Activated naive CD8-positive, alpha-beta T cell treated with anti-CD3 and anti-CD28 coated beads, Interleukin-2, amount 10 ng/mL, durations not matched to agents 7 days and 5 days (primary cell): ENCODE data around the gene RBM6. TPM values are rescaled to one million over a fixed set of nuclear protein-coding genes. Genes with fewer than 3 reads are reported as not detected.
"Not testable (repeated sequence)": the region's sequence is repeated elsewhere in the genome, so short reads cannot be mapped to it uniquely, and the experiment has no call there.

Source experiments
- ATAC-seq: fragments of 150-1000 bp; cut with Tn5 transposase; one replicate; pipeline ENCODE4 v1.10.0; 2021; ENCODE audit warnings: low read depth, moderate library complexity
- POLR2A ChIA-PET: fragments of 350-600 bp; sonication (Branson Sonifier 250); formaldehyde crosslinking; loops from one replicate; lab custom pipeline; 2021; ENCODE audit warnings: antibody characterized with exemption; lab: Charles Lee
- DNase-seq: peaks from one replicate; pipeline ENCODE4 v3.0.0; 2021
- H3K27ac Mint-ChIP-seq: one replicate; pipeline ENCODE4 v1.8.0; 2022; ENCODE audit warnings: mild to moderate bottlenecking, mixed read lengths
- H3K27me3 Mint-ChIP-seq: one replicate; pipeline ENCODE4 v1.8.0; 2022; ENCODE audit warnings: mild to moderate bottlenecking, moderate library complexity, mixed read lengths
- H3K36me3 Mint-ChIP-seq: one replicate; pipeline ENCODE4 v1.8.0; 2021; ENCODE audit warnings: mild to moderate bottlenecking, mixed read lengths
- H3K4me1 Mint-ChIP-seq: one replicate; pipeline ENCODE4 v1.8.0; 2021; ENCODE audit warnings: mixed read lengths
- H3K4me3 Mint-ChIP-seq: one replicate; pipeline ENCODE4 v1.8.0; 2022; ENCODE audit warnings: mild to moderate bottlenecking, moderate library complexity, mixed read lengths
- H3K9me3 Mint-ChIP-seq: one replicate; pipeline ENCODE4 v1.8.0; 2021; ENCODE audit warnings: mixed read lengths
- total RNA-seq, 2 experiments: library from RNA; stranded (reverse); gene quantifications; one replicate each; pipeline ENCODE4 v1.2.3, GENCODE V29; 2021

RBM6 gene
- total RNA-seq, 2 experiments from 2014 or later: 147 TPM

- Mint-ChIP-seq H3K27me3 (no peaks in the 10 kb centered on the region), H3K4me1 (peaks cover 22% of the 10 kb centered on the region), H3K9me3 (no peaks in the 10 kb centered on the region), H3K4me3 (peak overlapping the region; percentile 62), H3K27ac (peak overlapping the region; percentile 80), H3K36me3 (peaks cover 5% of the 10 kb centered on the region)
- DNase-seq (peak; percentile 69), ATAC-seq (peak; percentile 34)
- POLR2A ChIA-PET: interaction anchor here (0.5 to 1.8 kb wide), 5 partner anchors 23 to 176 kb away, joined by 3 to 7 read pairs (median 4); partner anchors contain the start of genes INKA1 and MON1A
Measured at GRCh38 chr3:49906073-49906743, 33.7 kb upstream of the RBM6 start.

- Mint-ChIP-seq H3K4me1 (peaks cover 19% of the 10 kb centered on the region), H3K4me3 (no peak overlapping the region), H3K27ac (no peak overlapping the region), H3K36me3 (peaks cover 5% of the 10 kb centered on the region), H3K9me3 (no peaks in the 10 kb centered on the region), H3K27me3 (no peaks in the 10 kb centered on the region)
- DNase-seq (no peak), ATAC-seq (no peak)
- POLR2A ChIA-PET: interaction anchor here (1.5 kb wide), 1 partner anchor 24 kb away, joined by 3 read pairs; no protein-coding TSS in a partner anchor
Measured at GRCh38 chr3:49908373-49909199, 31.4 kb upstream of the RBM6 start.

DNA sequence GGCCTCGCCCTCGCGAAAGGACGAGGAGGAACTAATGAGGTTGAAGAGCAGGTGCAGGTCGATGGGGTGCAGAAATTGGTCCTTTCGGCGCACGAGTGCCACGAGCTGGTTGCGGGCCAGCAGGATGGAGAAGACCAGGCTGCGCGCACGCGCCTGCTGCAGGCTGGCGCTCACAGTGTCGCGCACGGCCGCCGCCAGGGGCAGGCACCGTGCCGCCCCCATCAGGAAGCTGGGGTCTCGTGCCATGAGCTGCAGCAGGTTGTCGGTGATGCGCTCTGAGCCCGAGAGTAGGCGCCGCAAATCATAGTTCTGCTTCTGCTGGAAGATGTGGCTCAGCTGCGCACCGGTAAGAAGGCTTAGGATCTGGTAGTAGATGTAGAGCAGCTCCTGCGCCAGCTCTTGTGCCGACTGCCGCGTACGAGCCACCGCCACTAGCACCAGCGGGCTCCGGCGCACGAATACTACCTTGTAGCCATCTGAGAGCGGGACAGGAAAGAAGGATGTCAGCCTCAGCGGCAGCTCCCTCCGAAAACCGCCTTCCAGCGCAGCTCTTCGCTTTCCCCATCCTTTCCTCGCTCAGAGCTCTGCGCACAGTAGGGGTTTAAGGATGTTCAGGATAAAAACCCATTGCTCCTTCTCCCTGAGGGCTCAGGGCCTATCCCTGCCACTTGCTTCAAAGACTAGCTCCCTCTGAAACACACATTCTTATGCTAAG, 29.4 kb upstream of the RBM6 start:
- Mint-ChIP-seq H3K27me3 (no peaks in the 10 kb centered on the region), H3K4me3 (no peak overlapping the region), H3K4me1 (peaks cover 12% of the 10 kb centered on the region), H3K27ac (no peak overlapping the region), H3K9me3 (no peaks in the 10 kb centered on the region), H3K36me3 (peaks cover 3% of the 10 kb centered on the region)
- no peak for DNase-seq
- POLR2A ChIA-PET: interaction anchor here (0.6 kb wide), 1 partner anchor 75 kb away, joined by 3 read pairs; no protein-coding TSS in a partner anchor
- ATAC-seq: no peak

GRCh38 chr3:49911124-49911420, 28.9 kb upstream of the RBM6 start:
- Mint-ChIP-seq H3K36me3 (peaks cover 3% of the 10 kb centered on the region), H3K27me3 (no peaks in the 10 kb centered on the region), H3K27ac (no peak overlapping the region), H3K4me3 (no peak overlapping the region), H3K9me3 (no peaks in the 10 kb centered on the region), H3K4me1 (peaks cover 7% of the 10 kb centered on the region)
- DNase-seq (no peak), ATAC-seq (no peak)
- POLR2A ChIA-PET: no interaction called here

- H3K36me3 Mint-ChIP-seq: peaks cover 3% of the 10 kb centered on the region
Measured at GRCh38 chr3:49911611-49912010, 28.3 kb upstream of the RBM6 start.

DNA sequence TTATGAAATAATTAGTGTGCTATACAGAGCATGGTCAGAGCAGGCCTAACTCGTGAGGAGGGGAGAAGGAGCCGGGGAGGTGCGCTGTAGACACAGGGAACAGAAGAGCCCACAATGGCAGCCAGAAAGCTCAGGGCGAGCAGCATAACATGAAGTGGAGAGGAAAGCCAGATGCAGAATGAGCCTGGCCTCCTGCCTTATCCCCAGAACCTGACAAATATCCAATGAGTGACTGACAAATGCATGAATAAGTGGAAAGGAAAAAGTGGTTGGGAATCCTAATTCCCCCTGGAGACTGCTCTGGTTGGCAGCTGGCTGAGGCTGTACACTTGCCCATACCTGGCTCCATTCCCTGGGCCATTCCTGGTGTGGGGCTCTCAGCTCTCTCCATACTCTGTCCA, 27.1 kb upstream of the RBM6 start:
- Mint-ChIP-seq H3K4me1 (no peaks in the 10 kb centered on the region), H3K27me3 (no peaks in the 10 kb centered on the region), H3K27ac (peak overlapping the region; percentile 13), H3K9me3 (no peaks in the 10 kb centered on the region), H3K36me3 (peaks cover 5% of the 10 kb centered on the region), H3K4me3 (no peak overlapping the region)
- DNase-seq: no peak
- POLR2A ChIA-PET: no interaction called here
- ATAC-seq: no peak

More at GRCh38 chr3:49911611-49912010, 28.3 kb upstream of the RBM6 start:
- DNase-seq (no peak), ATAC-seq (no peak)
- Mint-ChIP-seq H3K27me3 (no peaks in the 10 kb centered on the region), H3K9me3 (no peaks in the 10 kb centered on the region), H3K27ac (no peak overlapping the region), H3K4me1 (peaks cover 4% of the 10 kb centered on the region), H3K4me3 (no peak overlapping the region)
- POLR2A ChIA-PET: no interaction called here

DNA sequence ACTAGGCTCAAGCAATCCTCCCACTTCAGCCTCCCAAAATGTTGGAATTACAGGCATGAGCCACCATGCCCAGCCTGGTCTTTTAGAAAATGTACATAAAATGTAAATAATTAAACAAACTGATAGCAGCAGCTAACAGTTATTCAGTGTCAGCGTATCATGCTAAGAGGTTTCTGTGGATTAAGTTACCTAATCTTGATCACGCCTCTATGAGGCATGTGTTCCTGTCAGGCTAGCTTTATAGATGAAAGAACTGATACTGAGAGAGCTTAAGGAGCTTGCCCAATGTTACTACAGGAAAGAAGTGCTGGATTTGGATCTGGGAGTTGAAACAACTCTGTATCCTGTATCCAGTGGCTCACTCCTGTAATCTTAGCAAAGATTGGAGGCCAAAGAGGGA, 25.0 kb upstream of the RBM6 start:
- POLR2A ChIA-PET: no interaction called here
- H3K4me1 Mint-ChIP-seq: no peaks in the 10 kb centered on the region
- H3K9me3 Mint-ChIP-seq: no peaks in the 10 kb centered on the region
- H3K36me3 Mint-ChIP-seq: peaks cover 5% of the 10 kb centered on the region
- DNase-seq (no peak), ATAC-seq (no peak)
- H3K27me3 Mint-ChIP-seq: no peaks in the 10 kb centered on the region
- no peak overlapping the region for H3K4me3 Mint-ChIP-seq
- H3K27ac Mint-ChIP-seq: no peak overlapping the region

DNA sequence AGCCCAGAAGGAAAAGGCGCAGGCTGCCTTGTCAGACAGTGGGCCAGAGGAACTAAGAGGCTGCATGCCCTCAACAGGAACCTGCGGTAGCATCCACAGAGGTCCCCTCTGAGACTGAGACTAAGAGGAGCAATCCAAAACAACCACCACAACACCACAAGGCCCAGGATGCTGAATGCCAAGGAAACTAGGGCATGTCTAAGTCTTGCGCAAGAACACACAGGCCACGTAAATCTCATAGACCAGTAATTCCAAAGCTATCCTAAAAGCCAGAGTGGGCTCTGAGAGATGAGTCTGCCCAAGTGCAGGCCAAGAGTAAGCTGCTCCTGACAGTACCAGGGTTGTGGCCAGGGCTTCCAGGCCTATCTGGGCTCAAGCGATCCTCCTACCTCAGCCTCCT, 23.3 kb upstream of the RBM6 start:
- Mint-ChIP-seq H3K36me3 (peaks cover 2% of the 10 kb centered on the region), H3K4me1 (peaks cover 2% of the 10 kb centered on the region), H3K27me3 (no peaks in the 10 kb centered on the region), H3K27ac (no peak overlapping the region), H3K4me3 (no peak overlapping the region), H3K9me3 (no peaks in the 10 kb centered on the region)
- POLR2A ChIA-PET: no interaction called here
- DNase-seq: no peak
- ATAC-seq: no peak

DNA sequence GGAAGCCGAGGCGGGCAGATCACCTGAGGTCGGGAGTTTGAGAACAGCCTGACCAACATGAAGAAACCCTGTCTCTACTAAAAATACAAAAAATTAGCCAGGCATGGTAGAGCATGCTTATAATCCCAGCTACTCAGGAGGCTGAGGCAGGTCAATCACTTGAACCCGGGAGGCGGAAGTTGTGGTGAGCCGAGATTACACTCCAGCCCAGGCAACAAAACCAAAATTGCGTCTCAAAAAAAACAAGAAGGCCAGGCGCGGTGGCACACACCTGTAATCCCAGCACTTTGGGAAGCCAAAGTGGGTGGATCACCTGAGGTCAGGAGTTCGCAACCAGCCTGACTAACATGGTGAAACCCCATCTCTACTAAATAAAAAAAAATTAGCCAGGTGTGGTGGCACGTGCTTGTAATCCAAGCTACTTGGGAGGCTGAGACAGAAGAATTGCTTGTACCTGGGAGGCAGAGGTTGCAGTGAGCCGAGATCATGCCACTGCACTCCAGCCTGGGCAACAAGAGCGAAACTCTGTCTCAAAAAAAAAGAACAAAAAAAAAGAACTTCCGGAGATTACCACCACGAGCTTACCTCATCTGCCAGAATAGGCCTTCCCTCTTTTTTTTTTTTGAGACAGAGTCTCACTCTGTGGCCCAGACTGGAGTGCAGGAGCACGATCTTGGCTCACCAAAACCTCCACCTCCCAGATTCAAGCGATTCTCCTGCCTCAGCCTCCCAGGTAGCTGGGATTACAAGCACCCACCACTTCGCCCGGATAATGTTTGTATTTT, 22.0 kb upstream of the RBM6 start:
- POLR2A ChIA-PET: interaction anchor here (0.8 kb wide), 1 partner anchor 12 kb away, joined by 3 read pairs; the partner anchor contains the start of gene MON1A
- H3K4me3 Mint-ChIP-seq, H3K27me3 Mint-ChIP-seq, DNase-seq, H3K36me3 Mint-ChIP-seq, H3K4me1 Mint-ChIP-seq, H3K9me3 Mint-ChIP-seq: not testable (repeated sequence)
- H3K27ac Mint-ChIP-seq: peak overlapping the region; percentile 60
- peak; percentile 52 for ATAC-seq

DNA sequence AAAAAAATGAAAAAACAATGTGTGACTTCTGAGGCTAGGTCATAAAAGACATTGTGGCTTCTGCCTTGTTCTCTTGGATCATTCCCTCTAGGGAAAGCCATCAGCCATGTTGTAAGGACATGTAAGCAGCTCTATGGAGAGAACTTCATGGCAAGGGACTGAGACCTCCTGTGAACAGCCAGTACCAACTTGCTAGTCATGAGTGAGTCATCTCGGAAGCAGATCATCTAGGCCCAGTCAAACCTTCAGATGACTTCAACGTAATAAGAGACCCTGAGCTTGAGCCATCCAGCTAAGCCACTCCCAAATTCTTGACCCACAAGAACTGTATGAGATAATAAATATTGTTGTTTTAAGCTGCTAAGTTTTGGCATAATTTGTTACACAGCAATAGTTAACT, 15.3 kb upstream of the RBM6 start:
- no peak for ATAC-seq
- H3K36me3 Mint-ChIP-seq: peaks cover 3% of the 10 kb centered on the region
- DNase-seq: no peak
- POLR2A ChIA-PET: interaction anchor here (1.0 kb wide), 1 partner anchor 16 kb away, joined by 3 read pairs; the partner anchor contains the start of gene RBM6
- no peaks in the 10 kb centered on the region for H3K27me3 Mint-ChIP-seq
- H3K9me3 Mint-ChIP-seq: no peaks in the 10 kb centered on the region
- peaks cover 22% of the 10 kb centered on the region for H3K4me1 Mint-ChIP-seq
- no peak overlapping the region for H3K4me3 Mint-ChIP-seq
- H3K27ac Mint-ChIP-seq: no peak overlapping the region

DNA sequence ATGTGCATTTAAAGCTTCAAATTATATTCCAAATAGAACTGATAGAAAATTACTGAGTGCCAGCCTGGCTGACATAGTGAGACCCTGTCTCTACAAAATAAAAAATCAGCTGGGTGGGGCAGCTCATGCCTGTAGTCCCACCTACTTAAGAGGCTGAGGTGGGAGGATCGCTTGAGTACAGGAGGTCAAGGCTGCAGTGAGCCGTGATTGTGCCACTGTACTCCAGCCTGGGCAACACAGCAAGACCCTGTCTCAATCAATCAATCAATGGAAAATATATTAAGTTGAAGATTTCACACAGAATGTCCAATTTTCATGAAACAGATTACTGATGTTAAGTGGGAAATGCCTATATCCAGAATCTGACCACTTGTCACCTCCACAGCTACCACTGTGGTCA, 14.5 kb upstream of the RBM6 start:
- Mint-ChIP-seq H3K4me1 (peaks cover 23% of the 10 kb centered on the region), H3K4me3 (no peak overlapping the region), H3K27me3 (no peaks in the 10 kb centered on the region), H3K9me3 (no peaks in the 10 kb centered on the region), H3K36me3 (peaks cover 3% of the 10 kb centered on the region), H3K27ac (no peak overlapping the region)
- ATAC-seq: no peak
- no peak for DNase-seq
- POLR2A ChIA-PET: no interaction called here

DNA sequence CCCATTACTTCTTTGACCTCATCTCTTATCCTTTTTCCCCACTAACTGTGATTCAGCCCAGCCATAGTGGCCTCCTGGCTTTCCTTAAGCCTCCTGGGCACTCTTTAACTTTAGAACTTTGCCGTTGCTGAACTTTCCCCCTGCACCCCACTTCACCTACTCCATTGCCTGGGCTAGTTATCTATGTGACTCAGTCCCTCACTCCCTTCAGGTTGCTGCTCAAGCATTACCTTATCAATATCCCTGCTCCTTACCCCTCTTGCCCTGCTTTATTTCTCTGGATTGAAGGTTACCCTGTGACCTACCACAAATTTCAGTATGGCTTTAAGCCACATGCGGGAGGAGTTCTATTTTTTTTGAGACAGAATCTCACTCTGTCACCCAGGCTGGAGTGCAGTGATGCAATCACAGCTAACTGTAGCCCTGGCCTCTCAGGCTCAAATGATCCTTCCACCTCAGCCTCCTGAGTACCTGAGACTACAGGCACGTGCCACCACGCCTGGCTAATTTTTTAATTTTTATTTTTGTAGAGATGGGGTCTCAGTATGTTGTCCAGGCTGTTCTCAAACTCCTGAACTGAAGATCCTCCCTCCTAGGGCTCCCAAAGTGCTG, 13.7 kb upstream of the RBM6 start:
- no peak overlapping the region for H3K4me3 Mint-ChIP-seq
- H3K36me3 Mint-ChIP-seq: peaks cover 3% of the 10 kb centered on the region
- no peaks in the 10 kb centered on the region for H3K27me3 Mint-ChIP-seq
- DNase-seq: no peak
- peaks cover 25% of the 10 kb centered on the region for H3K4me1 Mint-ChIP-seq
- POLR2A ChIA-PET: interaction anchor here (0.6 kb wide), 1 partner anchor 76 kb away, joined by 5 read pairs; no protein-coding TSS in a partner anchor
- ATAC-seq: no peak
- H3K27ac Mint-ChIP-seq: no peak overlapping the region
- H3K9me3 Mint-ChIP-seq: no peaks in the 10 kb centered on the region
